SKM-1 treated with dmso at 0.1 percent for 144 hours (cell line): Measurements from ENCODE around the gene ANKMY1.

Experiments used
- DNase-seq: peaks from one replicate; lab custom pipeline; 2025; ENCODE audit not compliant: unreplicated experiment; lab: John Stamatoyannopoulos, UW

ANKMY1 gene

DNA sequence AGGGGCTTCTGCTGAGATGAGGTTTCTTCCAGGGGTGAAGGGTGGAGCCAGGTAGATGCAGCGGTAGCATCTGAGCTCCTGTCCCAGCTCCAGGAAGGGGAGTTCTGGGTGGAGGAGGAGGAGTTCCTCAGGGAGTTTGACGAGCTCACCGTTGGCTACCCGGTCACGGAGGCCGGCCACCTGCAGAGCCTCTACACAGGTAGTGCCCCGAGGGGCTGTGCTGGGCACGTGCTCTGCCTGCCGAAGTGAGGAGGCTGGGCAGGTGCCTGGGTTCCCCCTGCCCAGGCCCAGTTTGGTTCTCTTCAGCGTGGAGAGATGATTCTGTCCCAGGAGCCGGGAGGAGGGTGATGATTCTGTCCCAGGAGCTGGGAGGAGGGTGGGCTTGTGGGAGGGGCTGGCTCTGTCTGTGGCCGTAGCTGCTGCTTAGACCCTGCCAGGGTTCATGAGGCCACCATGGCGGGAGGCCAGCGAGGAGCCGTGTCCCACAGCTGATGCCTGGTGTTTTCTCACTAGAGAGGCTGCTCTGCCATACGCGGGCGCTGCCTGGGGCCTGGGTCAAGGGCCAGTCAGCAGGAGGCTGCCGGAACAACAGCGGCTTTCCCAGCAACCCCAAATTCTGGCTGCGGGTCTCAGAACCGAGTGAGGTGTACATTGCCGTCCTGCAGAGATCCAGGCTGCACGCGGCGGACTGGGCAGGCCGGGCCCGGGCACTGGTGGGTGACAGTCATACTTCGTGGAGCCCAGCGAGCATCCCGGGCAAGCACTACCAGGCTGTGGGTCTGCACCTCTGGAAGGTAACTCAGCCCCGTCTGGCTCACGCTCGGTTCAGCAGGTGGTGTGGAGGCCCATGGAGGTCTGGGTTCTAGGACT lies 37.0 kb upstream of the ANKMY1 start:
- no peak for DNase-seq

DNA sequence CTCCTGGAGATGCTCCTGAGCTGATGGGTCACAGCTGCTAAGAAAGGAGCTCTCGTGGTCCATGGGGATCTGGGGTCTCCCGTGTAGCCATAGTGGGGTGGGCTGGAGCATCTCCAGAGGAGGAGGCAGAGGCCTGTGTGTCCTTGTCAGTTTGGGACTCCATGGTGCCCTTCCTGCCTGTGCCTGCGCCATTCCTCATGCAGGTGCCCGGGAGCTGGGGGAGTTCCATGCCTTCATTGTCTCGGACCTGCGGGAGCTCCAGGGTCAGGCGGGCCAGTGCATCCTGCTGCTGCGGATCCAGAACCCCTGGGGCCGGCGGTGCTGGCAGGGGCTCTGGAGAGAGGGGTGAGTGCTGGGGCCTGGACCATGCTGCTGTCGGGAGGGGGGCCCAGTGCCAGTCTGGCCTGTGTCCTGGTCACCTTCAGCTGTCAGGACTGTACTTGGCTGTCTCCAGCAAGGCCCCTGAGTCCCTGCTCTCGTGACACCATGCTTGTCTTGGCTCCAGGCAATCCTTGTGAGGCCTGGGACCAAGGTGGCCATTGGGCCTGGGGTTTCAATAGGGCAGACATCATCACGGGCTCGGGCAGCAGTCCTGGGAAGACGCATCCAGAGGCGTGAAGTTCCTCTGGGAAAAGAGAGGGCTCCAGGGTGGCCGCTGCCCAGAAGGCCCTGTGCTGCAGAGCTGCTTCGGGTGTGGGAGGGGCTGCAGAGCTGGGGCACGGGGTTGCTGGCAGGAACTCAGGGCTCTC lies 36.1 kb upstream of the ANKMY1 start:
- no peak for DNase-seq

DNA sequence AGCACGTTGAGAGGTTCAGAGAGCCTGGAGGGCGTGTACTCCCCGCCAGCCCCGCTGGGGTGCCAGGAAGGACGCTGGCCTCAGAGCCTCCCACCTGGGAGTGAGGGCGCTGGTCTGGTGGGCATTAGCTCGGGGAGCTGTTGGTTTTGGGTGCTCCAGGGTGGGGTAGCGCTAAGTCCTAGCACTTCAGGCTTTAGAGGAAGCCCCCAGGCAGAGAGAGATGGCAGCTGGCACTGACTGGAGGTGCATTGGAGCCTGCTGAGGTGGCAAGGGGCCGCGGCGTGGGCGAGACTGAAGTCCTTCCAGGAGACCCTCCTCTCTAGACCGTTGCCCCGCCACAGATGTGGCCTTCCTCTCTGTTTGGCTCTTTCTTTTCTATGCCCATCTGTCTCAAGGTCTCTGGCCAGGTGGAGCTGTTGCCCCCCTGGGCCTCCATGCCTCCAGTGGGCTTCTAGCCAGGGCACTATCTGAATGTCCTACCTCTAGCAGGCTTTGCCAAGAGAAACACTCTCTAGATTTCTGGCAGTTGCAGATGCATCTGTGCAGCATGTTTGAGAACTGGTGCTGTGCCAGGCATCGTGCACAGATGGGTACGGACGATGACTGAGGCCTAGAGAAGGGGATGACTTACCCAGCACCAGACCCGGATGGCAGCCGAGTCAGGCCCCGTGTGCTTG lies 35.4 kb upstream of the ANKMY1 start:
- DNase-seq, result no peak

DNA sequence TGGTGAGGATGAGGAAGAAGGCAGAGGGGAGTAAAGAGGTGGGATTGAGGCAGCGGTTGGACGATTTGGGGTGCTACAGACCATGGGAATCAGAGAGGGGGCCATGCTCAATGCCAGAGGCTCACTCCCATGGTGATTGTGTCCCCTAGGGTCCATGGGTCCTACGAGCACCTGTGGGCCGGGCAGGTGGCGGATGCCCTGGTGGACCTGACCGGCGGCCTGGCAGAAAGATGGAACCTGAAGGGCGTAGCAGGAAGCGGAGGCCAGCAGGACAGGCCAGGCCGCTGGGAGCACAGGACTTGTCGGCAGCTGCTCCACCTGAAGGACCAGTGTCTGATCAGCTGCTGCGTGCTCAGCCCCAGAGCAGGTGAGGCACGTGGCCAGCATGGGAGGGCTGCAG lies 34.0 kb upstream of the ANKMY1 start:
- no peak for DNase-seq

DNA sequence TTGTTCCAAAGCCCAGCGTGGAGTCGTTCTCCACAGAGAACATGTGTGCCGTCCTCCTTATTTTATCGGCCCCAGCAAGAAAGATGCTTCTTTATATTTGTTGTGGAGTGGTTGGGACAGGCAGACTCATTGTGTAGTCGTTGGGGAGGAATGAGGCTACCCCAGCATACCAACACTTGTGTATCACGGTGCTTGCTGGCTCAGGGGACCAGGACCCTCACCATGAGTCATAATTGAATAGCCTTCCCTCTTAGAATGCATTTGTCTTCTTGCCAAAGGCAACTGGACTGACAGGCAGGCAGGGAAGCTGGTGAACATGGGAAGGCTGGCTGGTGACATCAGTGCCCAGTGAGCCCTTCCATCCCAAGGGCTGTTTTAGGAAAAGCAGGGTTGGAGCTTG lies 33.4 kb upstream of the ANKMY1 start:
- DNase-seq, result no peak

DNA sequence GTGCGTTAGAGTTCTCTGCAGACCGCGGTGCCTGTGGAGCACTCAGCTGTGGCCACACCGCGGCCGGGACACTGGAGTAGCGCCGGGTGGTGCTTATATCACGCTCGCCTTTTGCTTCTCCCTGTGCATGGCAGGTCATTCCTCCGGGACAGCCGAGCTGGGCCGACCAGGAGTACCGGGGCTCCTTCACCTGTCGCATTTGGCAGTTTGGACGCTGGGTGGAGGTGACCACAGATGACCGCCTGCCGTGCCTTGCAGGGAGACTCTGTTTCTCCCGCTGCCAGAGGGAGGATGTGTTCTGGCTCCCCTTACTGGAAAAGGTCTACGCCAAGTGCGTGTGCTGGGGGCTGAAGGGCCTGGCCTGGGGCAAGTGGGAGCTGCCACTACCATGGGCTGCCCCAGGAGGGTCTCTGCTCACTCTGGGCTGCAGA lies 32.9 kb upstream of the ANKMY1 start:
- DNase-seq, result no peak

DNA sequence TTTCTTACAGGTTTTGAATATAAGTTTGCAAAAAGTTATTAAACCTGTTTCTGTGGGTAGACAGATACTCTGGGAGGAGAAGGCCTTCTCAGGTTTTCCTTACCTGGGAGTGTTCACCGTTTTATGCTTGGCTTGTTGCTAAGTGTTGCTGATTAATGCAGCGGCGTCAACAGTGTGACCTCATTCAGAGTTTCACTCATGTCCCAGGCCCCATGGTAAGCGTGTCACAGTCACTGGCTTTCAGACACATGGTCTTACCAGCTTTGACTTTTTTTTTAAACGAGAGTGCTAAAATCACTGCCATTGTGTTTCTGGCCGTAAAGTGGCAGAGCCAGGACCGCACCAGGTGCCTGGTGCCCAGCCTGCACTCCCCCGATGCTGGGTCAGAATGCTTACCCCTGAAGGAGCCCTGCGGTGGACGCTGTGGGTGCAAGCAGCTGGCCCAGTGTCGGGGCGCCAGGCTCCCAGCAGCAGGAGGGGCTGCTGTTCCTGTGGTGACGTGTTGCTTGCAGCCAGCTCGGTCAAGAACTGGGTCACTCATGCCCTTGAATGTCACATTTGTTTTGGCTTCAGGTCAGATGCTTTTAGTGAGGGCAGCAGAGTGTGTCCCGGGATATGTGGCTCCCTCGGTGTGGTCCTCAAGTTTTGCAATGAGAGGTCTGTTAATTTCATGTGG lies 32.2 kb upstream of the ANKMY1 start:
- DNase-seq, result no peak

DNA sequence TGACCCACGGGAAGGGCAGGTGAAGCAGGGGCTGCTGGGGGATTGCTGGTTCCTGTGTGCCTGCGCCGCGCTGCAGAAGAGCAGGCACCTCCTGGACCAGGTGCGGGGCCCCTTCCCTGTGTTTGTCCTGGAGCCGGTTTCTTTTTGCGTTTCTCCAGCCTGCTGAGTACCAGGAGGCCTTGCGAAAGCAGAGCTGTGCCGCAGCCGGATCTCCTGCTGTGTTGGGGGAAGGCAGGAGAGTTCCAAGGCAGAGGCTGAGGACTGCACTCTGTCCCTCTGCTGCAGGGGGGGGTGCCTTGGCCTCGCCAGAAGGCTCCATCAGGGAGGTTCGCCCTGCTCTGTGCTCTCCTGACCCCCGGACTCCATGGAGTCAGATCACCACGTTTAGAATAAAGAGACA lies 31.6 kb upstream of the ANKMY1 start:
- no peak for DNase-seq

DNA sequence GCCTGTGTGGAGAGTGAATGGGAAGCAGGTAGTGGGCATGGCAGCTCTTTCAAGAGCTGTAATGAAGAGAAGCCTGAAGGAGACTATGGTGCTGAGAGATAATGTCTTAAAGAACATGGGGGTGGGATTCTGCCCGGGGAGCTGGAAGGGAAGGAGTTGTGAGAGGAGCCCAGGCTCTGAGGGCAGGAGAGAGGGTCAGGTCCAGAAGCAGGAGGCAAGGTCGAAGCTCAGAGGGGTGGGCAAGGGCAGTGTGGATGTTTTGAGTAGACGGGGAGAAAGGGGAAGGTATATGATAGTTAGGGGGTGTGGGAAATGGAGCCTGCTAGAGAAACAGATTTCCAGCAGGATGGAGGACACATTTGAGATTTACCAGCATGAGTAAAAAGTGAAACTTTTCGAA lies 30.9 kb upstream of the ANKMY1 start:
- no peak for DNase-seq

DNA sequence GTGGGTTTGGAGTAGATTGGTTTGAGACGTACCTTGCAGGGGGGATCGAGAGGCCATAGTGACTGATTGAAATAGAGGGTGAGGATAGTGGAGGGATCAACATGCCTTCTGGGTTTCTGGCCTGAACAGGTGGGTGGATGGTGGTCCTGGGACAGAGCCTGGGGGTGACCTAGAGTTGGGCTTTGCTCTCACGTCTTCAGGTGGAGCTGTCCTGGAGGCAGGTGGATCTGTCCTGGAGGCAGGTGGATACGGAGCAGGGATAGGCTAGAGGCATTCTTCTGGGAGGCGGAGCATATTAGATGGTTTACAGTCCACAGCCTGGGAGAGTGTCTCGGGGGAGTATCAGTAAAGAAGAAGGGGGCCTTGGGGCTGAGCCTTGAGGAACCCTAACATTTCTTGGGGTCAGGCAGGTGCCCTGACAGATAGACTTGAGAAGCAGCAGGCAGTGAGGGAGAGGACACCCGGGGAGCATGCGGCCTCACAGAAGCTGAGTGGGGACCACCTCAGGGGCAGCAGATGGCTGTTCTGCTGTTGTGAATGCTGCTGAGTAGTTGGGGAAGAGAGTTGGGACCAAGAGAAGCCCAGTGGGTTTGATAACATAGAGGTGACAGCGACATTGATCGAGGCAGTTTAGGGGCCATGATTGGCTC lies 30.3 kb upstream of the ANKMY1 start:
- no peak for DNase-seq

DNA sequence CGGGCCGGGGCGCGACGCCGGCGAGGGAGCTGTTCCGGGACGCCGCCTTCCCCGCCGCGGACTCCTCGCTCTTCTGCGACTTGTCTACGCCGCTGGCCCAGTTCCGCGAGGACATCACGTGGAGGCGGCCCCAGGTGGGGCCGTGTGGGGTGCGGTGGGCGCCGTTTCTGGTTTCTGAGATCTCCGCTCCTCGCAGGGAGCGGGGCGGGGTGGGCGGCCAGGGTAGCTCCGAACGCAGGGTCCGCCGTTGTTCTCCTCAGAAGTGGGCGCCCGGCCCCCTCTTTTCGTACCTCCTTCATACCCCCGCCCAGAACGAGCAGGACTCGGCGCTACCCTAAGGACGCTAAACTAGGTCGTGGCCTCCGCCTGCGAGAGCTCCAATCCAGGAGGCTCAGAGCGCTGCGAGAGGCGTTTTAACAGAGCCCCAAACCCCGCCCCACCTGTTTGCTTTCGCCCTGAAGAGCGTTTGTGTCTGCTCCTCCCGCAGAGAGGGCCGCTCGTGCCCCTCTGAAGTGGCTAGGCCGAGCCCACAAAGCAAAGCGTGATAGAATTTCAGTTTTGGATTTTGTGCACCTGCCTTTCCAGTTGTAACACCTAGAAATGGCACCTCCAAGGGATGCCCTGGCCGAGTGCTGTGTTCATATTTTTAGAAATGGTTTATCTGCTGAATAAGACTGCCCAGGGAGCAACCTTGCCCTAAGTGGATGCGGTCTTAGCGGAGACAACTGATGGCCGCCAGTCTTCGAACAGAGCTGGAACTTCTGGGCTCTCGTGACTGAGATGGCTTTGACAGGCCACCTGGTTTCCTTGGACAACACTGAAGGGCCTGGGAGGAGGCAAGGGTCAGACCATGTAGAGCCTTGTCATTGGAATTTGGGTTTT lies 29.4 kb upstream of the ANKMY1 start:
- no peak for DNase-seq

DNA sequence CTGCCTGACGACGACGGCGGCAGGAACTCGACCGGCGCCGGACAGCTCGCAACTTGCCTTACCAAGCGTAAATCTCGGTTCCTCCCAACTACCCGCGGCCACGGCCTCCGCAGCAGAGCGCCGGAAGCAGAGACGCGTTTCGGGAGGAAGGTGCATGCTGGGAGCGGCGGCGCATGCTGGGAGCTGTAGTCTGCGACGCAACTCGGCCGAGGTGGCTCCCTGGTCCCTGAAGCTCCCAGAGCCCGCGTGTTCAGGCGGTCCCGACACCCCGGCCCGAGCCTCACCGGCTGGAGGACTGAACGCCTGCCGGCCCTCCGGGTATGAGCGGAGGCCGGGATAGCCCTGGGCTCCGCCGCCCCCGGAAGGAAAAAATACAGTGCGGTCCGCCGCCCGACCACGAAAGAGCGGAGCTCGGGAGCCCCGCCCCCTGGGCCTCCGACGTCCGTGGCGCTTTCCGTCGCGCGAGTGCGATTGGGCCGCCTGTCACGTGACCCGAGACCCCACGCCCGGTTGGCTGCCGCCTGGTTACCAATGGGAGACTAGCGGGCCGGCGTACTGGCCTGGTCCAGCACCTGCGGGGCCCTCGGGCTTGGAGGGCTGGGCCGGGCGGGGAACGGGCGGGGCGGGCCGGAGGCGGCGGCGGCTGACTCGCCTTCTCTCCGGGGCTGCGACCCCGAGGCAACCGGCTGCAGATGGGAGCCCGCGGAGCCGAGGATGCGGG lies 28.6 kb upstream of the ANKMY1 start, which contains the start of gene CAPN10:
Gene CAPN10, plus strand, starts transcription at position 537 of the 721 bp plus-strand sequence. Its CDS starts 178 bp downstream, at position 715.
- peak; percentile 90 for DNase-seq

DNA sequence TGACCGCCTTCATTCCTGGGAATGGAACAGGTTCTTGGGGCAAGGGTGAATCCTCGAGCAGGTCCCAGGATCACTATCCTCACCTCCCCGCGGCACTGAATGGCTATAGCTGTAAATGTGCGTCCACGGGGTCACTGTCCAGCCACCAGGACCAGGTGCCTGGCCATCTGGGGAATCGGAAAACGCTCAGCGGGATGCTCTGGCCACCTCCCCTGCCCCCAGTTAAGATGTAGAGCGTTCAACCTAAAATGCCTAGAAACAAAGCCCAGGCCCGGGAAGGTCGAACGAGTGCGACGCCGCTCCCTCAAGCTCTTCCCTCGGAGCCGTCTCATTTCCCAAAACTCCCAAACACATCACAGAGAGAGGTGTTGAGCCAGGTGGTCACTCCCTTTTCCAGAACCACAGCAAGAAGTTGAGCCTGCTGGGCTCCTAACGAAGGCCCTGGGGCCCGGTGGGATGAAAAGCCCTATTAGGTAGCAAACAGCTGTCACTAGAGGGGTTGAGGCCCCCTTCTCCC lies 28.0 kb upstream of the ANKMY1 start:
- no peak for DNase-seq

DNA sequence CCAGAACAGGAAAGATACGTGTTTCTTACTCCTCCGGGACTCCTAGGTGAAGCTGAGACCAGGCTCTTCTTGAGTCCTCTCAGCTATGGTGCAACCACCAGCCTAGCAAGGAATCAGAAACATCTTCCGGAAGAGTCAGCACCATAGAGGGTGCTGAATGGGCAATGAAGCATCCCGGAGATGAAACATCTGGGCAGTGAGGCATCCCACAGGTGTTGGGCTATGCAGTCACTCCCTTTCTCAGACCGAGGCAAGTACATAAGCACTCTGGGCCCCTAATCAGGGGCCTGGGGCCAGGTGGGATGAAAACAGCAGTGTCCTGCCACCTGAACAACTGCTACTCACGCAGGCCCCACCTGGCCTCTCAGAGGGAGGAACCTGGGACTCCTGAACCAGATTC lies 27.3 kb upstream of the ANKMY1 start:
- DNase-seq, result no peak

DNA sequence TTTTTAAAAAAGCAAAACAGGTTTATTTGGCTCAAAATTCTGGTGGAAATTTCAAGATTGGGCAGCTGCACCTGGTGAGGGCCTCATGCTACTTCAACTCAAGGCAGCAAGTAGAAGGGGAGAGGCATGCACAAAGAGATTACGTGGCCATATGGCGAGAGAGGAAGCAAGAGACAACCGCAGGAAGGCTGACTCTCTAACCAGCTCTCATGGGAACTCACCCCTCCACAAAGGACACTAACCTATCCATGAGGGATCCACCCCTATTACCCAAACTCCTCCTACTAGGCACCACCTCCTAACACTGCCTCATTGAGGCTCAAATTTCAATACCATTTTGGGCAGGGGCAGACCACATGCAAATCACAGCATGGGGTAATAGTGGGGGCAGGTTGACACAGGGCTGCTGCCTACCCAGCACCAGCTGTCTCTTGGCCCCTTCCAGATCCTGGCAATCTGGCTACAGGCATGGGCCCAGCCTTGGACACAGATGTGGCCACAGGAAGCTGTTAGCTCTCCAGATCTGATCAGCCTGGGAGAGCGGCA lies 26.8 kb upstream of the ANKMY1 start:
- DNase-seq, result peak; percentile 58

DNA sequence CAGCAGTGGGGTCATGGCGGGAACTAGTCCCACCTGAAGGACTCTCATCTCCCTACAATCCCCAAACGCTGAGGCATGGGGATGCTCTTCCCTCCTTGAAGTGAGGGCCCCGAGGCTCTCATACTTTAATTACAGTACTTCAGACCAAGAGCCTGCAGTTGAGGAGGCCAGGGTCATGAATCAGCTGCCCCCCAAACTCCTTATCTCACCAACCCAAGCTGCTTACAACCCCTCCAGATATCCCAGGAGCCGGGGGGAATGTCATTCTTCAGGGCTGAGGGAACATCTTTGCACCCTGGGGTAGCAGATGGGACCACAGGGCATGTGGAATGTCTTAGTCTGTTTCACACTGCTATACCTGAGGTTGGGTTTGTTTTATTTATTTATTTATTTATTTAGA lies 26.0 kb upstream of the ANKMY1 start:
- DNase-seq, result no peak

DNA sequence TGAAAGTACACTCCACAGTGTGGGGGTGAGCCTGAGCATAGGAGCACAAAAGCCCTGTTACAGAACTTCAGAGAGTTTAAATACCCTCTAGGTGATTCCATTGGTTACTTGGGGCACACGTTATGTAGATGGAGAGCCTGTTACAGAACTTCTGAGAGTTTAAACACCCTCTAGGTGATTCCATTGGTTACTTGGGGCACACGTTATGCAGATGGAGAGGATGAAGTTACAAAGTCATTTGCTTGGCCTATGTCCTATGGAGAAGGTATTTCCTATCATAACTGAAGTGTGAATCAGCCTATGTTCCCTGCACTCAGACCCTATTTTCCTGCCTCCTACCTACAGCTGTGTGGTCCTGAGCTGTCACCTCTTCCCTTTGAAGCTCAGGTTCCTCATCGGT lies 25.0 kb upstream of the ANKMY1 start:
- no peak for DNase-seq

DNA sequence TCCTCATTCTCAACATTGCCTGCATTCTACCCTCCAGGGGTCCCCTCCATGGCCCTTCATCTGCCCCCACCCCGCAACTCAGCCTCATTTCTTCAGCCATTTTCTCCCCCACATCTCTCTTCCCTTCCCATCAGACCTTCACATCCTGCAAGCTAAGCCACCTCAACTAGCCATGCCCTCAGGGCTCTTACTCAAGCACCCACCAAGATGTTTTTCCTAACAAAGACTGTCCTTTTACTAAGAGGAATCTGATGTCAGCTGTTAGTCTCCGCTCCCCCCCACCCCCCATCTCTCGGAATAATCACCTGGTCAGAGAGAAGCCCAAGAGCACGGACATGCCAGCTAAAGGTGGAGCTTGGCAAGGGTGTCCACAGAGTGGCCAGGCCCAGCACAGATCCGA lies 24.0 kb upstream of the ANKMY1 start:
- DNase-seq, result no peak
